ENCODE results near the gene KLLN. TPM values are rescaled to one million over a fixed set of nuclear protein-coding genes. Genes with fewer than 3 reads are reported as not detected.

KLLN gene
- total and polyA plus RNA-seq, 2 of the 13 experiments (the other 11 are each of a cell fraction or from before 2014, with no cell fraction given): 0.08 to 0.44 TPM

DNA sequence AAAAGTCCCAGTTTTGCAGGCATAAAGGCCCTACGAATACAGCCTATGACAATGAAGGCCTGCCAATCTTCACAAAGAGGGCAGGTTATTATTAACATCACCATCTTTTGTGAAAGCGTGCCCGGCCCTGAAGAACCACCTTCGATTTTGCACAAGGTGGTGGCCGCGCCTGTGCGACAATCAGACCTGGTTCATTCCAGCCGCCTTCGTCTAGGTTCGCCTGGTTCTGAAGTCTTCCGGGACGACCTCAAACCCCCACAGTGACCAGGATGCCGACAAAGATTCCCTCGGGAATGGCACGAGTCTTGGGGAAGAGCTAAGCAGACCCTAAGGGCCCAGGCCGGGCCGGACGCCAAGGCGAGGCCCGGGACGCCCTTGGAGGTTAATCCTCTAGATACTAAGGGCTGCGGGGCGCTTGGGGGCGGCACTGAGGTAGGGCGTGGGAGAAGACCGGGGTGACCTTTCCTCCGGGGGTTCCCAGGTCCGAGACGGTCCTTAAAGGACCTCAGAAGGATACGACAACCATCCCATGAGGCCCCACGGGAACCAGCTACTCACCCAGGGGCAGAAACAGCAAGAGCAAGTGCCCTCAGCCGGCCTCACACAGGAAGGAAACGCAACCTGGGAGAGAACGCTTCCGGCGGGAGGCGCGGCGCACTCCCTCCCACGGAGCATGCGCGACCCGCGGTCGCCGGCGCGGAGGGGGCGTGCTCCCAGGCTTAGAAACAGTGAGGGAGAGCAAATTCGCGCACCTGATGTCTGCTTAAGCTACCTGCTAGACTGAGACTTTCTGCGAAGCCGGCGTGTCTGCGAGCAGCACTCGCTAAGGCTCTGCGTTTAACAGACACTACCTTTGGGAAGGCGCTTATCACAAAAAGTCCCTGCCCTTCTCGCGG is 45.5 kb downstream of the KLLN start, which contains the start of gene ATAD1 (continued):
- TF ChIP-seq, protein P1, sequence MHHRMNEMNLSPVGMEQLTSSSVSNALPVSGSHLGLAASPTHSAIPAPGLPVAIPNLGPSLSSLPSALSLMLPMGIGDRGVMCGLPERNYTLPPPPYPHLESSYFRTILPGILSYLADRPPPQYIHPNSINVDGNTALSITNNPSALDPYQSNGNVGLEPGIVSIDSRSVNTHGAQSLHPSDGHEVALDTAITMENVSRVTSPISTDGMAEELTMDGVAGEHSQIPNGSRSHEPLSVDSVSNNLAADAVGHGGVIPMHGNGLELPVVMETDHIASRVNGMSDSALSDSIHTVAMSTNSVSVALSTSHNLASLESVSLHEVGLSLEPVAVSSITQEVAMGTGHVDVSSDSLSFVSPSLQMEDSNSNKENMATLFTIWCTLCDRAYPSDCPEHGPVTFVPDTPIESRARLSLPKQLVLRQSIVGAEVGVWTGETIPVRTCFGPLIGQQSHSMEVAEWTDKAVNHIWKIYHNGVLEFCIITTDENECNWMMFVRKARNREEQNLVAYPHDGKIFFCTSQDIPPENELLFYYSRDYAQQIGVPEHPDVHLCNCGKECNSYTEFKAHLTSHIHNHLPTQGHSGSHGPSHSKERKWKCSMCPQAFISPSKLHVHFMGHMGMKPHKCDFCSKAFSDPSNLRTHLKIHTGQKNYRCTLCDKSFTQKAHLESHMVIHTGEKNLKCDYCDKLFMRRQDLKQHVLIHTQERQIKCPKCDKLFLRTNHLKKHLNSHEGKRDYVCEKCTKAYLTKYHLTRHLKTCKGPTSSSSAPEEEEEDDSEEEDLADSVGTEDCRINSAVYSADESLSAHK (CRISPR knock-in tag; IDR thresholded peaks at IDR 0.05; ENCODE audit: borderline replicate concordance): no peak
- no peak for TF ChIP-seq EZH2 (conservative IDR thresholded peaks at IDR 0.05; ENCODE audit: low read depth, low read length)
- TF ChIP-seq MED8 (CRISPR knock-in tag; IDR thresholded peaks at IDR 0.05; ENCODE audit: insufficient replicate concordance): peak; percentile 41
- TF ChIP-seq ZNF121 (CRISPR knock-in tag; IDR thresholded peaks at IDR 0.05): no peak
- peak; percentile 16; the same call in 1 of the 2 replicates for TF ChIP-seq NFYB (CRISPR knock-in tag; IDR thresholded peaks at IDR 0.05)
- TF ChIP-seq STAG1 (CRISPR knock-in tag; IDR thresholded peaks at IDR 0.05): no peak
- peak; percentile 38; the same call in 1 of the 2 replicates for TF ChIP-seq AKAP8 (CRISPR knock-in tag; IDR thresholded peaks at IDR 0.05)
- no peak for TF ChIP-seq CBX5 (CRISPR knock-in tag; IDR thresholded peaks at IDR 0.05; ENCODE audit: borderline replicate concordance)
- TF ChIP-seq FOXP1 (IDR thresholded peaks at IDR 0.05): no peak
- no peak for TF ChIP-seq FOXP1 (CRISPR knock-in tag; IDR thresholded peaks at IDR 0.05)
- no peak for TF ChIP-seq BHLHE40 (IDR thresholded peaks at IDR 0.05; ENCODE audit: low read length)
- TF ChIP-seq FOXK2 (IDR thresholded peaks at IDR 0.05): no peak
- TF ChIP-seq ZNF550 (CRISPR knock-in tag; IDR thresholded peaks at IDR 0.05; ENCODE audit: borderline replicate concordance): no peak
- TF ChIP-seq, protein P2, sequence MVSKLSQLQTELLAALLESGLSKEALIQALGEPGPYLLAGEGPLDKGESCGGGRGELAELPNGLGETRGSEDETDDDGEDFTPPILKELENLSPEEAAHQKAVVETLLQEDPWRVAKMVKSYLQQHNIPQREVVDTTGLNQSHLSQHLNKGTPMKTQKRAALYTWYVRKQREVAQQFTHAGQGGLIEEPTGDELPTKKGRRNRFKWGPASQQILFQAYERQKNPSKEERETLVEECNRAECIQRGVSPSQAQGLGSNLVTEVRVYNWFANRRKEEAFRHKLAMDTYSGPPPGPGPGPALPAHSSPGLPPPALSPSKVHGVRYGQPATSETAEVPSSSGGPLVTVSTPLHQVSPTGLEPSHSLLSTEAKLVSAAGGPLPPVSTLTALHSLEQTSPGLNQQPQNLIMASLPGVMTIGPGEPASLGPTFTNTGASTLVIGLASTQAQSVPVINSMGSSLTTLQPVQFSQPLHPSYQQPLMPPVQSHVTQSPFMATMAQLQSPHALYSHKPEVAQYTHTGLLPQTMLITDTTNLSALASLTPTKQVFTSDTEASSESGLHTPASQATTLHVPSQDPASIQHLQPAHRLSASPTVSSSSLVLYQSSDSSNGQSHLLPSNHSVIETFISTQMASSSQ (IDR thresholded peaks at IDR 0.05; ENCODE audit: low read depth): no peak
- TF ChIP-seq, protein P2 (CRISPR knock-in tag; IDR thresholded peaks at IDR 0.05; ENCODE audit: borderline replicate concordance): no peak
- TF ChIP-seq SOX6 (IDR thresholded peaks at IDR 0.05): no peak
- TF ChIP-seq SOX6 (CRISPR knock-in tag; IDR thresholded peaks at IDR 0.05): peak; percentile 53; the same call in 1 of the 2 replicates
- TF ChIP-seq MLLT10 (CRISPR knock-in tag; IDR thresholded peaks at IDR 0.05): no peak
- TF ChIP-seq SNRNP70 (IDR thresholded peaks at IDR 0.05; ENCODE audit: low read depth, low read length): no peak
- TF ChIP-seq TBL1XR1 (IDR thresholded peaks at IDR 0.05; ENCODE audit: borderline replicate concordance, low read length, partially characterized antibody): no peak
- TF ChIP-seq ZBTB21 (CRISPR knock-in tag; IDR thresholded peaks at IDR 0.05): no peak
- peak; percentile 84; the same call in 1 of the 2 replicates for TF ChIP-seq SPEN (CRISPR knock-in tag; IDR thresholded peaks at IDR 0.05; ENCODE audit: low read depth)
- TF ChIP-seq ZNF12 (CRISPR knock-in tag; IDR thresholded peaks at IDR 0.05): 0 out of 2 replicates have a peak, but pooled peaks have one; percentile 16
- TF ChIP-seq ZNF629 (CRISPR knock-in tag; conservative IDR thresholded peaks at IDR 0.05): peak; percentile 24; the same call in 1 of the 2 replicates
- TF ChIP-seq ZKSCAN1 (IDR thresholded peaks at IDR 0.05; ENCODE audit: low read length): no peak
- TF ChIP-seq HNRNPL (IDR thresholded peaks at IDR 0.05; ENCODE audit: low read depth, low read length): 0 out of 2 replicates have a peak, but pooled peaks have one; percentile 60
- peak; percentile 88 for TF ChIP-seq RBFOX2 (IDR thresholded peaks at IDR 0.05; ENCODE audit: low read depth, low read length)

Data from HepG2 (cell line).